GM19025 (cell line): Measurements from ENCODE around the gene SLC45A1.

ENCODE experiments used
- ATAC-seq: cut with Tn5 transposase; IDR thresholded peaks from one replicate; pipeline ENCODE4 v1.9.1; 2021; ENCODE audit warnings: mild to moderate bottlenecking, low read depth, moderate library complexity; ENCODE audit not compliant: unreplicated experiment

SLC45A1 gene

GRCh38 chr1:8351693-8352470, 34.0 kb downstream of the SLC45A1 start:
- no peak for ATAC-seq

DNA sequence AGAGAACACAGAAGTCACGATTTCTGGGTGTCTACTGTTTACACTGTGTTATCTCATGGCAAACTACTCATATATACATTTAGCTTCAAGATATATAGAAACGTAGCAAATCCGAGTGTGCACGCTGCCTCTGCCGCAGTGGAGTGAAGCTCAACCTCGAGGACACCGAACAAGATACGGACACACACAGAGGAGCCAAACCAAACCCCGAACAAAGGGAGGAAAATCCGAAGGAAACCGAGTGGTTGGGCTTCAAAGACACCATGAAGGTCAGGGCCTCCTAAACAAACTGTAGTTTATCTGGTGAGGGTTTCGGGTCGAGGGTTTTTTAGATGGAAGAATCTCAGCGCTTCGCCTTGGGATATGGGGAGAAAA, 34.5 kb downstream of the SLC45A1 start:
- ATAC-seq: no peak

DNA sequence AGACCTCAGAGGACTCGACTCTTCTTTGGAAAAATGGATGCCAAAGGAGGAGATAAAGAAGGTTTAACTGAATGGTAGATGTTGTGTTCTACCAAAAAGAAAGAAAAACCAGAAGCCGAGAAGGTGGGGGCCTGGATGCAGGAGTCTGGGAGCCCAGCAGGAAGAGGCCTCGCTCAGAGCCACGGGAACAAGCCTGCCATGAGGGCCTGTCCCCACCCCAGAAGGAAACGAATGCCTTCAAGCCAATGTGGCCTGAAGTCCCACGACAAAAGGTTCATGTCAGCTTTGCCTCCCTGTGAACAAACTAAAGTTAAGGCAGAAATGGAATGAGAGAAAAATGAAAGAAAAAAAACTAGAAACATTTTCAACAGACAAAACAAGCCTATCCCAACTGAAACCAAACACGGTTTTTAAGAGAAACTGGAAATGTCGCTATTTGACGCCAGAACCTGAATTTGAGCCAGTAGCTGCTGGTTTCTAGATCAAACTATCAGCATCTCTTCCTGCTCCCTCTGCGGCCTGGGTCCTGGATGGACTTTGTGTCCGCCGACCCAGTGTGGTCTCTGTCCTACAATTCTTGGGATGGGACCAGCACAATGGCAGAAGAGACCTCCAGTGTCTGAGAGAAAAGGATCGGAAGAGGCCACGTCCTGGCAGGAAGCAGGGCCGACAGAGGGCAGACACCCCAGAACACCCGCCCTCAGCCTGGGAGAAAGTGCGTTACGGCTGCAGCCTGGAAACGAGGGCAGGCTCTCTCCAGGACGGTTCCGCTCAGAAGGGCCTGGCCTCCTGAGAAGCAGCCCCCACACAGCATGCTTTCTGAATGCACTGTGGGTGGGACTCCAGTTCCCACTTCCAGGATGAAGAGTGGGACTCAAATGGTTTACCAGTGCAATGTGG, 35.2 kb downstream of the SLC45A1 start:
- no peak for ATAC-seq

GRCh38 chr1:8354038-8354437, 36.1 kb downstream of the SLC45A1 start:
- no peak for ATAC-seq

DNA sequence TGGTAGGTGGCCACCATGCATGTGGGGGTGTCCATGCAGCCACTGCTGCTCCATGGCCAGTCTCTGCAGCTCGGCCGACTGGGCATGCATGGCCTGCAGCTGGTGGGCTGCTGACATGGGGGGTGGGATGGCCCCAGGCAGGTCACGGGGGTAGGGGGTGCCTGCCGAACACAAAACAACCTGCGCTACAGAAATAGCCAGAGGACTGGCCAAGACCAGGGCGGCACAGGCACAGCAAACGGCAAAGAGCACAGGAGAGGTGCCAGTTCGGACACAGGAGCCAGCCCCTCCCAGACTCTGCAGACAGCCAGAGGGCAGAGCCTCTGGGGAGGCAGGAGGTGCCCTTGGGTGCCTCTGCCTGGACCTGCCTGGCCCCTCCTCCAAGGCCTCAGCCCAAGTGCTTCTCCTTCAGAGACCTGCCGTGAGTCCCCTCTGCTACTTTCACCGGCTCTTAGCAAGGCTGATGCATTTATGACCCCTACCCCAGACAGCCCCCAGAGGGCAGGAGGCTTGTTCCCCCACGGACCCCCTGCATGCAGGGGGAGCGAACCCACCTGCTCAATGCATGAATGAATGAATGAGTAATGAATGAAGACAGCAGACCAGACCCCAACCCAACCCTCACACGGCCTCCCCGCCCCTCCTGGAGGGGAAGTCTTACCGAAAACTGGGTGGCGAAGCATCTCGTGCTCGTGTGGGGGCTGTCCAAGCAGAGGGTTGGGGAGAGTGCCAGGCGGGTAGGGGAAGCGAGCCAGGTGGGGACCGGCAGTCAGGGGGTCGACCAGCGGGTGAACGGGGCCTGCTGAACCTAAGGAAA, 37.7 kb downstream of the SLC45A1 start:
- ATAC-seq: no peak

- ATAC-seq: no peak
Measured at GRCh38 chr1:8356256-8357209, 38.6 kb downstream of the SLC45A1 start.

- no peak for ATAC-seq
Measured at GRCh38 chr1:8357329-8358101, 39.6 kb downstream of the SLC45A1 start.

DNA sequence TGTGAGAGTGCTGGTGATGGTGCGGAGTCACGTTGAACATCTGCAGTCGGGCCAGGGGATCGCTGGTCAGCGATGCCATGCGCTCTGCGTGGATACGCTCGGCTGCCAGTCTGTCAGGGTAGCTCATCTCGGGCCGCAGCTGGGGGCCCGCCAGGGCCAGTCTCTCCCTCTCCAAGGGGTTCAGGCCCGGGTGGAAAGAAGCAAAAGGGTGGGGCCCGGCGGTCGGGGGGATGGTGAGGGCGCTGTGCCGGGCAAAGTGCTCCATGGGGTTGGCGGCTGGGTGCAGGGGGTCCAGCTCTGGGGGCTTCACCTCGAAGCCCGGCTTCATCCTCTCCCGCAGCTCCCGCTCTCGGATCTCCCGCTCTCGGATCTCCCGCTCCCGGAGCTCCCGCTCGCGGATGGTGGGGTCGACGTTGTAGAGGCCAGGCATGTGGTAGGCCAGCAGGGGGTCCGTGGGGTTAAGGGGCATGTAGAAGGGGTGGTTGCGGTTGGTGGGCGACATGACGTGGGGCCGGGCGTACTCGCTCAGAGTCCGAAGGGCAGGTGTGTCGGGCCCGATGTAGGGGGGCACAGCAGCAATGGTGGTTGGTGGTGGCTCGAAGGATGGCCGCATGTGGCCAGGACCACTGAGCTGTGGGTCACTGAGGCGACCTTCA, 40.5 kb downstream of the SLC45A1 start:
- no peak for ATAC-seq

GRCh38 chr1:8358897-8359616, 41.1 kb downstream of the SLC45A1 start:
- no peak for ATAC-seq

DNA sequence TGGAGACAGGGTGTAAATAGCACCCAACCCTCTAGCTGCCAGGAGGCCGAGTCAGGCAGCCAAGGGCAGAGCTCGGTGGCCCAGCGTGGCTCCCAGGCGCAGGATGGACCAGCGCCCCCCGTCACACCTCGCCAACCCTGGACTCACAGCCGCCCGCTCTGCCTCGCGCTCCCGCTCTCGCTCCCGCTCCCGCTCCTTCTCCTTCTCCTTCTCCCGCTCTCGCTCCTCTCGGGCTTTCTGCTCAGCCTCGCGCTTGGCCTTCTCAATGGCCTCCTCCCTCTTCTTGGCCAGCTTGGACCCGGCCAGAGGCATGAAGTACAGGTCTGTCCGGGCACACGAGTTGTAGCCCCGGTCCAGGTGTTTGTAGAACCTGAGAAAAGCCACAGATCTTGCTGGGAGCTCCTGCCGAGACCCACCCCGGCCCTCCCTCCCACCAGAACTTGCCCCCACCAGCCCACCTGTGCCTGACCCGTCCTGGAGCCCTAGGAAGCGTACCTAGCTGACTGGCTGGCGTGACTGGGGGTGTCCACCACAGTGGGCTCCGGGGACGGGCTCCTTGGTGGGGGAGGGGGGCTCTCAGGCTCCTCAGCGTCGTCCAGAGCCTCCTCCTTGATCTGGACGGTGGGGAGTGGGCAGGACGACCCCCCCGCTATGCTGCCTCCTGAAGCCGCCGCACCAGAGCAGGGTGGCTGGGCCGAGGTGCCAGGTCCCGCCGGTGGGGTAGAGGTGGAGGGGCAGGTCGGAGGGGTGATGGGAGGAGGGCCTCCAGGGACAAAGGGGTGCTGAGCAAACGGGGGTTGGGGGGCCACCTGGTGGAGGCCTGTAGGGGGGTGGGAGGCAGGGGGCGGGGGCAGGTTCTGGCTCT, 41.9 kb downstream of the SLC45A1 start:
- no peak for ATAC-seq

DNA sequence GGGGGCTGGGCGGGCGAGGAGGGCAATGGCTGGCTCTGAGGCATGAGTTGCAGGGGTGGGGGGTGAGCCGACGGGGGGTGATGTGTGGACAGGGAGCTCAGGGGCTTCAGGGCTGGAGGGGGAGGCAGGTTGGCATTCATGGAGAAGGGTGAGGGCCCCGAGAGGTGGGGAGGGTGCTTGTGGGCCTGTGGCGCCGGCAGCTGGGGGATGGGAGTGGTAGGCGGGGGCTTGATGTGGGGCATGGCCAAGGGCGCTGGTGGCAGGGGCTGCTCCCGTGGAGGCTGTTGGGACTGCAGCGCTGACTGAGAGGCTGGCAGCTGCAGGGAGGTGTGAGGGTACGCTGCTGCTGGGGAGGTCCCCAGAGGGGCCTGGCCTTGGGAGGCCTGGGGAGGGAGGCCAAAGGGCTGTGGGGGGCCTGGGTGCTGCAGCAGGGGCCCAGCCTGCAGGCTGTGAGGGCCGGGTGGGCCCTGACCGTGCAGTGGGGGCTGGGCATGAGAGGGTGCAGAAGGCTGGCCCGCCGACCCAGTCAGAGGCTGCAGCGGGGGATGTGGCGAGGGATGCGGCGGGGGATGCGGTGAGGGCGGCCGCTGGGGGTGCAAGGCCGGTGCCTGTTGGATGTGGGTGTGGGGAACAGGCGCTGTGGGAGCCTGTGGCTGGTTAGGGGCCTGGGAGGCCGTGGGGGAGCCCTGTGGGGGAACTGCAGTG, 42.7 kb downstream of the SLC45A1 start:
- no peak for ATAC-seq

GRCh38 chr1:8361198-8361849, 43.4 kb downstream of the SLC45A1 start:
- ATAC-seq: no peak

DNA sequence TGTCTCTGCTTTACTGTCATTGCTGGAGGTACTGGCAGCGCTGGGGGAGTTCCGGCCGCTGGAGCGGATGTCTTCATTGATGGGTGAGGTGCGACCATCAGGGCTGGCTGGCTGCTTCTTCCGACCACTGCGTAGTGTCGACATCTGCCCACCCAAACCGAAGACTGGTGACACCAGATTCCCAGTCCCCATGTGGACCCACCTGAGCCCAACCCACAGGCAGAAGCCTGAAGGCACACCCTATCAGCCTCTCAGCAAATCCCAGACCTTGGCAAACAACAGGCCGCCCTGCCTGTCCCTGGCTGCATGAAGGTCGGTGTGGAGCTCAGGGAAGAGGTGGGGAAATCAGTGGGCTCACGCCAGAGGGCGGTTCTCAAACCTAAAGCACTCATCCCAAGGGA, 44.8 kb downstream of the SLC45A1 start:
- ATAC-seq: no peak

DNA sequence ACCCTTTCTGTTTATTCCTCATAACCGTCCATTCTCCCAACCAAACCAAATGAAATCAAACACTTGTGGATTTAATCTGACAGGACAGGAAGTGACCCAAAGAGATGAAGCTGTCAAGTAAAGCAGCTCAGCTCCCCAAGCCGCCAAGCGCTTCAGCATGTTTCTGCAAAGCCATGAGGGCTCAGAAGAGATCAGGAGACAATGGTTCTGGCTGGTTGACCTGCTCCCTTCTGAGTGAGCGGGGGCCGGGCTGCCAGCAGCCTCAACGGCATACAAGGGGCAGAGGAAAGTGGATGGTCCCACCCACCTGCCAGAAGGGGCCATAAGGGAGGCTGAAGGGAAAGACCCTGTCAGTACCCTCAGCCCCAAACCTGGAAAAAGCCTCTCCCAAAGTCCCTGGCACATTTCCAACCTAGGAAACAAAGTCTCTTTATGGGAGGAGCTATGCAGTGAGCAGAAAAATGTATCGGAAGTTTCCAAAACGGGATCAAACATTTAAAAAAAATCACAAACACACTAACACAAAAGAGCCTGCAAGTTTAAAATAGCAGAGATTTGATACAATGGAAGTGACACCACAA, 45.4 kb downstream of the SLC45A1 start:
- no peak for ATAC-seq

DNA sequence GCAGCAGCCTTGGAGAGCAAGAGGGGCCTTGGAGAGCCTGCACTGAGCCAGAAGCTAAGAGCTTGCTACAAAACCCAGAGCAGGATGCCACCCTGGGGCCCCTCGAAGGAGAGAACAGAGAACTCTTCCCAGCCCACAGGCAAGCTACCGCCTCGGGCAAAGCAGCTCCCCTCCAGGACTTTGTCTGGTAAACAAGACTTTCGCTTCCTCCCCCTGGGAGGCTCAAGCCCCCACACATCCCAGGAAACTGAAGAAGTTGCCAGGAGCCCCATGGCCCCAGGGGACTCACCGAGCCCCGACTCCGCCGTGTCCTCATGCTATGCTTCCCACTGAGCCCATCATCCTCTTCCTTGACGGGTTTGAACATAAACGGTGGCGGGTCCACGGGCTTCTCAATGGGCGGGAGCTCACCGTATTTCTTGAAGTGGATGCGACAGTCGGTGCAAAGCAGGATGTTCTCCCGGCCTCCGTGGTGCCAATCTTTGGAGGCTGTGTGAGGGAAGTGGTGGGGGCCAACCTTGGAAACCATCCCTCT, 45.9 kb downstream of the SLC45A1 start:
- ATAC-seq: no peak
